ENCODE data around the gene CEP41.

CEP41 gene

DNA sequence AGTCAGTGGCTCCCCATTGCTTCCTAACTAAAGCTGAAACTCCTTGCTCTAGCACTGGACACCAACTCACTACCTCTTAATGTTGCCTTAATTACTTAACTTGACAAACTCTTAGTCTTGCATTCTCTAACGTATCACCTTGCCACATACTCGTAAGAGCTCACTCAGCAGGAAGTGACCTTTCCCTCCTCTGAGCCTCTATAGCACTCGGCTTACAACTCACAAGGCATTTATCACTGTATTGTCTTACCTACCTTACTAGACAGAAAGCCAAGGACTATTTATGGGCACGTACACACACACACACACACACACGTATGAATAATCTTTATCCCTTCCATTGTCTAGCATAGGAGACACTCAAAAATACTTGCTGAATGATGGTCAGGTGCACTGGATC lies 21.2 kb downstream of the CEP41 start:
- Histone ChIP-seq H3K27me3 (ENCODE audit: insufficient read depth, poor library complexity, severe bottlenecking) (no peaks in the 10 kb centered on the region), H3K4me3 (replicated peaks; ENCODE audit: insufficient read depth, low read length) (no peak overlapping the region), H3K27ac (replicated peaks) (no peak overlapping the region)
- TF ChIP-seq SPI1 (IDR thresholded peaks at IDR 0.05; ENCODE audit: borderline replicate concordance, low read depth) (no peak), GABPA (IDR thresholded peaks at IDR 0.05; ENCODE audit: low read depth) (no peak), POLR2AphosphoS5 (IDR thresholded peaks at IDR 0.05; ENCODE audit: low read depth) (no peak)
- TF ChIP-seq, protein P1, sequence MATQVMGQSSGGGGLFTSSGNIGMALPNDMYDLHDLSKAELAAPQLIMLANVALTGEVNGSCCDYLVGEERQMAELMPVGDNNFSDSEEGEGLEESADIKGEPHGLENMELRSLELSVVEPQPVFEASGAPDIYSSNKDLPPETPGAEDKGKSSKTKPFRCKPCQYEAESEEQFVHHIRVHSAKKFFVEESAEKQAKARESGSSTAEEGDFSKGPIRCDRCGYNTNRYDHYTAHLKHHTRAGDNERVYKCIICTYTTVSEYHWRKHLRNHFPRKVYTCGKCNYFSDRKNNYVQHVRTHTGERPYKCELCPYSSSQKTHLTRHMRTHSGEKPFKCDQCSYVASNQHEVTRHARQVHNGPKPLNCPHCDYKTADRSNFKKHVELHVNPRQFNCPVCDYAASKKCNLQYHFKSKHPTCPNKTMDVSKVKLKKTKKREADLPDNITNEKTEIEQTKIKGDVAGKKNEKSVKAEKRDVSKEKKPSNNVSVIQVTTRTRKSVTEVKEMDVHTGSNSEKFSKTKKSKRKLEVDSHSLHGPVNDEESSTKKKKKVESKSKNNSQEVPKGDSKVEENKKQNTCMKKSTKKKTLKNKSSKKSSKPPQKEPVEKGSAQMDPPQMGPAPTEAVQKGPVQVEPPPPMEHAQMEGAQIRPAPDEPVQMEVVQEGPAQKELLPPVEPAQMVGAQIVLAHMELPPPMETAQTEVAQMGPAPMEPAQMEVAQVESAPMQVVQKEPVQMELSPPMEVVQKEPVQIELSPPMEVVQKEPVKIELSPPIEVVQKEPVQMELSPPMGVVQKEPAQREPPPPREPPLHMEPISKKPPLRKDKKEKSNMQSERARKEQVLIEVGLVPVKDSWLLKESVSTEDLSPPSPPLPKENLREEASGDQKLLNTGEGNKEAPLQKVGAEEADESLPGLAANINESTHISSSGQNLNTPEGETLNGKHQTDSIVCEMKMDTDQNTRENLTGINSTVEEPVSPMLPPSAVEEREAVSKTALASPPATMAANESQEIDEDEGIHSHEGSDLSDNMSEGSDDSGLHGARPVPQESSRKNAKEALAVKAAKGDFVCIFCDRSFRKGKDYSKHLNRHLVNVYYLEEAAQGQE (IDR thresholded peaks at IDR 0.05; ENCODE audit: insufficient replicate concordance, low read depth): no peak
- TF ChIP-seq, protein P2, sequence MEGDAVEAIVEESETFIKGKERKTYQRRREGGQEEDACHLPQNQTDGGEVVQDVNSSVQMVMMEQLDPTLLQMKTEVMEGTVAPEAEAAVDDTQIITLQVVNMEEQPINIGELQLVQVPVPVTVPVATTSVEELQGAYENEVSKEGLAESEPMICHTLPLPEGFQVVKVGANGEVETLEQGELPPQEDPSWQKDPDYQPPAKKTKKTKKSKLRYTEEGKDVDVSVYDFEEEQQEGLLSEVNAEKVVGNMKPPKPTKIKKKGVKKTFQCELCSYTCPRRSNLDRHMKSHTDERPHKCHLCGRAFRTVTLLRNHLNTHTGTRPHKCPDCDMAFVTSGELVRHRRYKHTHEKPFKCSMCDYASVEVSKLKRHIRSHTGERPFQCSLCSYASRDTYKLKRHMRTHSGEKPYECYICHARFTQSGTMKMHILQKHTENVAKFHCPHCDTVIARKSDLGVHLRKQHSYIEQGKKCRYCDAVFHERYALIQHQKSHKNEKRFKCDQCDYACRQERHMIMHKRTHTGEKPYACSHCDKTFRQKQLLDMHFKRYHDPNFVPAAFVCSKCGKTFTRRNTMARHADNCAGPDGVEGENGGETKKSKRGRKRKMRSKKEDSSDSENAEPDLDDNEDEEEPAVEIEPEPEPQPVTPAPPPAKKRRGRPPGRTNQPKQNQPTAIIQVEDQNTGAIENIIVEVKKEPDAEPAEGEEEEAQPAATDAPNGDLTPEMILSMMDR (IDR thresholded peaks at IDR 0.05; ENCODE audit: insufficient read depth, low read length): no peak
- no peak for DNase-seq (ENCODE audit: low read depth in 1 of 2, low spot score in 1 of 2)

DNA sequence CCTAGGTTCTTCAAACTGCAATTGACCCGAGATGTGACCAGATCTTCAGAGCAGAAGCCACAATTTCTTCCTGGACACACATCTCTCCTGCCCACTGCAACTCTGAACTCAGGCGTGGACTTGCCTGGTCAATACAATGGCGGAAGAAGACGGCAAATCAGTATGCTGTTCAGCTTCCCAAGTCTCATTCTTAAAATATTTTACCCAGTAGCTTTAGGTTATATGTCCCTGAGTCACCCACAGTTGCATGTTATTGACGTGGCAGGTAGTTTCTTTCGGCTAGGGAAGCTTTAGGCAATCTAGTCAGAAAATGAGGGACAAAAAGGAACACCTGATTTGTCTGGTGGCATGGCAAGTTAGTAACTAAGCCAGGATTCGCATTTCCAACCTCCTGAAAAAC lies 22.5 kb downstream of the CEP41 start:
- no peaks in the 10 kb centered on the region for H3K27me3 ChIP-seq (ENCODE audit: insufficient read depth, poor library complexity, severe bottlenecking)
- no peak overlapping the region for H3K27ac ChIP-seq (replicated peaks)
- H3K4me3 ChIP-seq (replicated peaks; ENCODE audit: insufficient read depth, low read length): no peak overlapping the region
- DNase-seq (ENCODE audit: low read depth in 1 of 2, low spot score in 1 of 2): no peak
- TF ChIP-seq GABPA (IDR thresholded peaks at IDR 0.05; ENCODE audit: low read depth): no peak
- TF ChIP-seq, protein P2 (IDR thresholded peaks at IDR 0.05; ENCODE audit: insufficient read depth, low read length): no peak
- no peak for TF ChIP-seq POLR2AphosphoS5 (IDR thresholded peaks at IDR 0.05; ENCODE audit: low read depth)
- no peak for TF ChIP-seq SPI1 (IDR thresholded peaks at IDR 0.05; ENCODE audit: borderline replicate concordance, low read depth)
- TF ChIP-seq, protein P1 (IDR thresholded peaks at IDR 0.05; ENCODE audit: insufficient replicate concordance, low read depth): no peak

DNA sequence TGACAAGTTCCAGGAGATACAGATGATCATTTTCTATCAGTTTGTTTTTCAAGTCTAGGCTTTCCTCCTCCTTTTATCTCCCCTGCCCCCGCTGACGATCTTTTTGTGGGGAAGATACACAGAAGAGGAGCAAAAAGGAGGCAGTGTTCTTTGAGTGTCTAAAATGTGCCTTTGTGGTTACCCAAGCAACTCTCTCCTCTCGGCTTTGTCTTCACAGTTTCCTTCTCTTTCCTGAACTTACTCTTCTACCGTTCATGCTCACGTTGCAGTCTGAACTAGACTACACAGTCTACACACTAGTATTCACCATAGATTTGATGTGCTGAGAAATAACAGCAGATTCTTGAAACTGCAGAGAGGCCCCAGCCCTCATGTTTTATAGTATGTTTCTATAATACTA lies 23.6 kb downstream of the CEP41 start:
- Histone ChIP-seq H3K4me3 (replicated peaks; ENCODE audit: insufficient read depth, low read length) (no peak overlapping the region), H3K27me3 (ENCODE audit: insufficient read depth, poor library complexity, severe bottlenecking) (no peaks in the 10 kb centered on the region), H3K27ac (replicated peaks) (no peak overlapping the region)
- TF ChIP-seq POLR2AphosphoS5 (IDR thresholded peaks at IDR 0.05; ENCODE audit: low read depth): no peak
- TF ChIP-seq, protein P1 (IDR thresholded peaks at IDR 0.05; ENCODE audit: insufficient replicate concordance, low read depth): no peak
- TF ChIP-seq GABPA (IDR thresholded peaks at IDR 0.05; ENCODE audit: low read depth): no peak
- TF ChIP-seq, protein P2 (IDR thresholded peaks at IDR 0.05; ENCODE audit: insufficient read depth, low read length): no peak
- TF ChIP-seq SPI1 (IDR thresholded peaks at IDR 0.05; ENCODE audit: borderline replicate concordance, low read depth): no peak
- no peak for DNase-seq (ENCODE audit: low read depth in 1 of 2, low spot score in 1 of 2)
